ENCODE results near the gene UGT1A10. TPM values are rescaled to one million over a fixed set of nuclear protein-coding genes. Genes with fewer than 3 reads are reported as not detected.

UGT1A10 gene
- total RNA-seq, 4 donors from 2014 or later, result not detected

DNA sequence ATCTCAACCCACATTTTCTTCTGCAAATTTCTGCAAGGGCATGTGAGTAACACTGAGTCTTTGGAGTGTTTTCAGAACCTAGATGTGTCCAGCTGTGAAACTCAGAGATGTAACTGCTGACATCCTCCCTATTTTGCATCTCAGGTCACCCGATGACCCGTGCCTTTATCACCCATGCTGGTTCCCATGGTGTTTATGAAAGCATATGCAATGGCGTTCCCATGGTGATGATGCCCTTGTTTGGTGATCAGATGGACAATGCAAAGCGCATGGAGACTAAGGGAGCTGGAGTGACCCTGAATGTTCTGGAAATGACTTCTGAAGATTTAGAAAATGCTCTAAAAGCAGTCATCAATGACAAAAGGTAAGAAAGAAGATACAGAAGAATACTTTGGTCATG, 131.8 kb downstream of the UGT1A10 start:
- ATAC-seq (ENCODE audit: low FRiP score) (no peak), DNase-seq (ENCODE audit: low spot score) (no peak)
- TF ChIP-seq CTCF (IDR thresholded peaks at IDR 0.05), result no peak

DNA sequence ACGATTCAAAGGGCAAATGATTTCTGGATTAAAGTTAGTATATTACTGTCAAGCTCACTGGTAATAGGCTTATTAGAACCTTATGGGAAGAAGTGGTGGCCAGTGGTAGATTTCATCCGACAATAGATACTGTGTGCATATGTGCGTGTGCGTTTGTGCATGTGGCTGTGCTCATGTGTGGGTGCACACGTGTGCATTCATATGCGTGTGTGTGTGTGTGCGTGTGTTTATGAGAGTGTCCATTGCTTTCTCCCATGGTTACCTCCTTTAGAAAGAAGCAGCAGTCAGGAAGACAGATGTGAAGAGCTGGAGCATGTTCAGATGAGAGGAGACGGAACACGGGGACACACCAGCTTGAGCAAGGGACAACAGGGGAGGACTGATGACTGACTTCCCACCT, 133.0 kb downstream of the UGT1A10 start:
- no peak for DNase-seq (ENCODE audit: low spot score)
- TF ChIP-seq CTCF (IDR thresholded peaks at IDR 0.05), result no peak
- no peak for ATAC-seq (ENCODE audit: low FRiP score)

GRCh38 chr2:233772153-233772552, 135.9 kb downstream of the UGT1A10 start:
- ATAC-seq (ENCODE audit: low FRiP score) (no peak), DNase-seq (ENCODE audit: low spot score) (no peak)
- no peak for TF ChIP-seq CTCF (IDR thresholded peaks at IDR 0.05)

GRCh38 chr2:233772583-233772982, 136.3 kb downstream of the UGT1A10 start:
- no peak for TF ChIP-seq CTCF (IDR thresholded peaks at IDR 0.05)
- no peak for DNase-seq (ENCODE audit: low spot score)
- ATAC-seq (ENCODE audit: low FRiP score), result no peak

- no peak for TF ChIP-seq CTCF (IDR thresholded peaks at IDR 0.05)
- DNase-seq (ENCODE audit: low spot score) (no peak), ATAC-seq (ENCODE audit: low FRiP score) (no peak)
Observed at GRCh38 chr2:233773854-233774253, 137.6 kb downstream of the UGT1A10 start.

DNA sequence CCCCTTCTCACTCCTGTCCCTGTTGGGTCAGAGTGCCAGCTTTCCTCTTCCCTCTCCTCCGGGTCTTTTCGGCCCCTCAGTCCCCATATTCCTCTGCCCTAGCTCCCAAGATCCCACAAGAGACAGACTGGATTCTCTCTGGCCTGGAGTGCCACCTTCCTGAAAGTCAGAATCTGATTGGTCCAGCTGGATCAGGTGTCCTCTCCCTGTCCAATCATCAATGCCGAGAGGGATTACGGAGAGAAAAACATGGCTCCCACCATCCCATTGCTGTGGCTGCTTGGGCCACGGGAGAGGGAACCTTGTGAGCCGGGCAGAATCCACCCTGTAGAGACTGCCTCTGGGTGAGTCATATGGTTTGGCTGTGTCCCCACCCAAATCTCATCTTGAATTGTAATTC, 139.2 kb downstream of the UGT1A10 start:
- DNase-seq (ENCODE audit: low spot score) (no peak), ATAC-seq (ENCODE audit: low FRiP score) (no peak)
- TF ChIP-seq CTCF (IDR thresholded peaks at IDR 0.05), result no peak

- no peak for TF ChIP-seq CTCF (IDR thresholded peaks at IDR 0.05)
- ATAC-seq (ENCODE audit: low FRiP score) (no peak), DNase-seq (ENCODE audit: low spot score) (no peak)
Observed at GRCh38 chr2:233778030-233778429, 141.8 kb downstream of the UGT1A10 start, which contains the start of gene MROH2A. Gene MROH2A (plus strand): TSS chr2:233778330. CDS start chr2:233779359, 1,029 bp downstream.

All from omental fat pad (tissue), 4 donors.